ENCODE results near the gene GATAD1. TPM values are rescaled to one million over a fixed set of nuclear protein-coding genes. Genes with fewer than 3 reads are reported as not detected.

Gene GATAD1
- total and polyA plus RNA-seq, 2 of the 13 experiments (the other 11 are each of a cell fraction or from before 2014, with no cell fraction given): 20.6 to 42.1 TPM

DNA sequence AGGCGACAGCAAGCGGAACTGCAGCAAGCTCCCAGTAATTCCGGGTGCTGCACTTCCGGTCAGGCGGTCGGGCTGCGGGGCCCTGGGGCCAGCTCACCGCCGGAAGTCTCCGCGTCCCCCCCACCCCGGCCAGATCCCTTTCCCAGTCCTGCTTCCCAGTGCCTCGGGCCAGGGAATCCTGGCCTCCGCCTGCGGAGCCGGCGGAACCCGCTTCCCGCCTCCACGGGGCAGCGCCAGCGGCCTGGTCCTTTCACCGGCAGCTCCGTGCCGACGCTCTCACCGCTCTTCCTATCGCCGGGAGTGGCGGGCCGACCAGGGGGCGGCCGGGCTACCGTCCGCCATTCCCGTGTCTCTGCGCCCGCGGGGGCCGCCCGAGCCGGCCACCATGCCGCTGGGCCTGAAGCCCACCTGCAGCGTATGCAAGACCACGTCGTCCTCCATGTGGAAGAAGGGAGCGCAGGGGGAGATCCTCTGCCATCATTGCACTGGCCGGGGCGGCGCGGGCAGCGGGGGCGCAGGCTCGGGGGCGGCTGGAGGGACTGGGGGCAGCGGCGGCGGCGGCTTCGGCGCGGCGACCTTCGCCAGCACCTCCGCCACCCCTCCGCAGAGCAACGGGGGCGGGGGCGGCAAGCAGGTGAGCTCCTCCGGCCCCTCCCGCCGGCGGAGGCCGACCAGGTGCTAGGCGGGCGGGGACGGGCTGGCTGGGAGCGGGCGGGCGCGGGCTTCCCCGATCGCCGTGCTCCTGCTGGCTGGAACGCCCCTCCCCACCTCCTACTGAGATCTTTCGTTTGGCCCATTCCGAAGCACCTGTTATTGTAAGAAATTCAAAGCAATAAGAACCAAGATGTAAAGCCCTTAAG lies at the start of gene GATAD1 (continued):
- TF ChIP-seq, protein P1, sequence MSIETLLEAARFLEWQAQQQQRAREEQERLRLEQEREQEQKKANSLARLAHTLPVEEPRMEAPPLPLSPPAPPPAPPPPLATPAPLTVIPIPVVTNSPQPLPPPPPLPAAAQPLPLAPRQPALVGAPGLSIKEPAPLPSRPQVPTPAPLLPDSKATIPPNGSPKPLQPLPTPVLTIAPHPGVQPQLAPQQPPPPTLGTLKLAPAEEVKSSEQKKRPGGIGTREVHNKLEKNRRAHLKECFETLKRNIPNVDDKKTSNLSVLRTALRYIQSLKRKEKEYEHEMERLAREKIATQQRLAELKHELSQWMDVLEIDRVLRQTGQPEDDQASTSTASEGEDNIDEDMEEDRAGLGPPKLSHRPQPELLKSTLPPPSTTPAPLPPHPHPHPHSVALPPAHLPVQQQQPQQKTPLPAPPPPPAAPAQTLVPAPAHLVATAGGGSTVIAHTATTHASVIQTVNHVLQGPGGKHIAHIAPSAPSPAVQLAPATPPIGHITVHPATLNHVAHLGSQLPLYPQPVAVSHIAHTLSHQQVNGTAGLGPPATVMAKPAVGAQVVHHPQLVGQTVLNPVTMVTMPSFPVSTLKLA (IDR thresholded peaks at IDR 0.05): no peak
- TF ChIP-seq, protein P2, sequence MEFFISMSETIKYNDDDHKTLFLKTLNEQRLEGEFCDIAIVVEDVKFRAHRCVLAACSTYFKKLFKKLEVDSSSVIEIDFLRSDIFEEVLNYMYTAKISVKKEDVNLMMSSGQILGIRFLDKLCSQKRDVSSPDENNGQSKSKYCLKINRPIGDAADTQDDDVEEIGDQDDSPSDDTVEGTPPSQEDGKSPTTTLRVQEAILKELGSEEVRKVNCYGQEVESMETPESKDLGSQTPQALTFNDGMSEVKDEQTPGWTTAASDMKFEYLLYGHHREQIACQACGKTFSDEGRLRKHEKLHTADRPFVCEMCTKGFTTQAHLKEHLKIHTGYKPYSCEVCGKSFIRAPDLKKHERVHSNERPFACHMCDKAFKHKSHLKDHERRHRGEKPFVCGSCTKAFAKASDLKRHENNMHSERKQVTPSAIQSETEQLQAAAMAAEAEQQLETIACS (CRISPR knock-in tag; IDR thresholded peaks at IDR 0.05): 0 out of 2 replicates have a peak, but pooled peaks have one; percentile 23
- TF ChIP-seq RFXANK (CRISPR knock-in tag; IDR thresholded peaks at IDR 0.05): 0 out of 2 replicates have a peak, but pooled peaks have one; percentile 38
- peak; percentile 78; the same call in 1 of the 2 replicates for TF ChIP-seq SPEN (CRISPR knock-in tag; IDR thresholded peaks at IDR 0.05; ENCODE audit: low read depth)
- TF ChIP-seq SETDB1 (CRISPR knock-in tag; IDR thresholded peaks at IDR 0.05; ENCODE audit: borderline replicate concordance): no peak
- TF ChIP-seq KLF15 (CRISPR knock-in tag; IDR thresholded peaks at IDR 0.05; ENCODE audit: borderline replicate concordance): no peak
- TF ChIP-seq, protein P3, sequence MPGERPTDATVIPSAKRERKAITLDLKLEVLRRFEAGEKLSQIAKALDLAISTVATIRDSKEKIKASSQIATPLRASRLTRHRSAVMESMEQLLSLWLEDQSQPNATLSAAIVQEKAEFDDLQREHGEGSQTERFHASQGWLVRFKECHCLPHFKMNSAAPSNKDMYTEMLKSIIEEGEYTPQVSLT (CRISPR knock-in tag; IDR thresholded peaks at IDR 0.05; ENCODE audit: borderline replicate concordance, low read depth): no peak
- no peak for TF ChIP-seq ZNF460 (CRISPR knock-in tag; IDR thresholded peaks at IDR 0.05; ENCODE audit: borderline replicate concordance)
- TF ChIP-seq, protein P4, sequence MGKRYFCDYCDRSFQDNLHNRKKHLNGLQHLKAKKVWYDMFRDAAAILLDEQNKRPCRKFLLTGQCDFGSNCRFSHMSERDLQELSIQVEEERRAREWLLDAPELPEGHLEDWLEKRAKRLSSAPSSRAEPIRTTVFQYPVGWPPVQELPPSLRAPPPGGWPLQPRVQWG (CRISPR knock-in tag; IDR thresholded peaks at IDR 0.05; ENCODE audit: borderline replicate concordance, low read depth): no peak
- TF ChIP-seq ZMYM4 (CRISPR knock-in tag; IDR thresholded peaks at IDR 0.05): peak; percentile 93
- TF ChIP-seq KAT7 (CRISPR knock-in tag; IDR thresholded peaks at IDR 0.05; ENCODE audit: borderline replicate concordance): no peak; the same call in 1 of the 2 replicates
- TF ChIP-seq POLR2A (IDR thresholded peaks at IDR 0.05; ENCODE audit: insufficient read depth in 1 of 2, low read depth in 2 of 2, low read length in 2 of 2): peak; percentile 87 to 91
- peak; percentile 51; the same call in 1 of the 2 replicates for TF ChIP-seq ZNF792 (CRISPR knock-in tag; IDR thresholded peaks at IDR 0.05)
- TF ChIP-seq DMAP1 (CRISPR knock-in tag; IDR thresholded peaks at IDR 0.05): peak; percentile 83
- TF ChIP-seq SP1 (IDR thresholded peaks at IDR 0.05): no peak
- TF ChIP-seq SP1 (CRISPR knock-in tag; IDR thresholded peaks at IDR 0.05): peak; percentile 38; the same call in 1 of the 2 replicates
- TF ChIP-seq, protein P5, sequence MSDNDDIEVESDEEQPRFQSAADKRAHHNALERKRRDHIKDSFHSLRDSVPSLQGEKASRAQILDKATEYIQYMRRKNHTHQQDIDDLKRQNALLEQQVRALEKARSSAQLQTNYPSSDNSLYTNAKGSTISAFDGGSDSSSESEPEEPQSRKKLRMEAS (IDR thresholded peaks at IDR 0.05): peak; percentile 75
- TF ChIP-seq ZNF562 (CRISPR knock-in tag; IDR thresholded peaks at IDR 0.05; ENCODE audit: borderline replicate concordance): no peak
- TF ChIP-seq HNRNPK (IDR thresholded peaks at IDR 0.05; ENCODE audit: low read depth, low read length, poor library complexity, severe bottlenecking): peak; percentile 62
- no peak for TF ChIP-seq MLLT10 (CRISPR knock-in tag; IDR thresholded peaks at IDR 0.05)
